Epithelial cell of proximal tubule (primary cell): Measurements from ENCODE around the gene ACAD9. TPM values are rescaled to one million over a fixed set of nuclear protein-coding genes. Genes with fewer than 3 reads are reported as not detected.

Experiments used
- DNase-seq: peaks from one replicate; pipeline ENCODE4 v3.0.0-alpha.2; 2011; ENCODE audit warnings: low read depth
- H3K4me3 ChIP-seq: 2 replicates; pipeline ENCODE4 v1.5.1; 2011; ENCODE audit warnings: low read depth, mild to moderate bottlenecking, low read length
- CTCF ChIP-seq: conservative IDR thresholded peaks from 2 replicates; pipeline ENCODE4 v1.5.1; 2012; ENCODE audit warnings: low read depth, mild to moderate bottlenecking, low read length
- total RNA-seq: library from RNA; depleted of rRNA; stranded (reverse); fragments of >200 nt; gene quantifications from 2 replicates; pipeline ENCODE4 v1.2.3, GENCODE V29; 2015

The ACAD9 gene
- total RNA-seq, 1 donor from 2014 or later, result 42.8 TPM

GRCh38 chr3:128872744-128873143, 6.7 kb upstream of the ACAD9 start:
- TF ChIP-seq CTCF, result no peak
- no peak overlapping the region for H3K4me3 ChIP-seq
- no peak for DNase-seq

- no peak overlapping the region for H3K4me3 ChIP-seq
- DNase-seq, result no peak
- TF ChIP-seq CTCF, result no peak
These were observed 6.0 kb upstream of the ACAD9 start for GRCh38 chr3:128873244-128874022.

GRCh38 chr3:128874481-128875180, 4.8 kb upstream of the ACAD9 start:
- H3K4me3 ChIP-seq, result no peak overlapping the region
- DNase-seq, result no peak
- TF ChIP-seq CTCF, result no peak

- H3K4me3 ChIP-seq, result no peak overlapping the region
- peak; percentile 66 for TF ChIP-seq CTCF
- no peak for DNase-seq
These were observed 3.8 kb upstream of the ACAD9 start for GRCh38 chr3:128875556-128876120.

- TF ChIP-seq CTCF, result no peak
- no peak for DNase-seq
- peak overlapping the region; percentile 84 for H3K4me3 ChIP-seq
These were observed 1.4 kb upstream of the ACAD9 start for GRCh38 chr3:128878011-128878457.

GRCh38 chr3:128878556-128879124, 780 bp upstream of the ACAD9 start:
- TF ChIP-seq CTCF, result no peak
- peak overlapping the region; percentile 84 for H3K4me3 ChIP-seq
- DNase-seq, result peak; percentile 20
